GM18861 (cell line): Measurements from ENCODE around the gene VPS26C.
"Not testable (repeated sequence)": the region's sequence is repeated elsewhere in the genome, so short reads cannot be mapped to it uniquely, and the experiment has no call there.

Experiments used
- ATAC-seq: cut with Tn5 transposase; IDR thresholded peaks from one replicate; pipeline ENCODE4 v1.9.1; 2021; ENCODE audit not compliant: unreplicated experiment

The VPS26C gene

GRCh38 chr21:37267269-37268185 is at the start of gene VPS26C:
Gene VPS26C (minus strand): TSS chr21:37267334. CDS start chr21:37267294, 40 bp downstream.
- ATAC-seq: peak; percentile 89

GRCh38 chr21:37316072-37316471 is 48.9 kb upstream of the VPS26C start:
- ATAC-seq: not testable (repeated sequence)

GRCh38 chr21:37300114-37300751 is 33.1 kb upstream of the VPS26C start:
- ATAC-seq: no peak

- ATAC-seq: no peak
Measured at GRCh38 chr21:37297364-37297763, 30.2 kb upstream of the VPS26C start.

GRCh38 chr21:37294679-37295078 is 27.5 kb upstream of the VPS26C start:
- no peak for ATAC-seq

- ATAC-seq: no peak
Measured at GRCh38 chr21:37292941-37293340, 25.8 kb upstream of the VPS26C start.

GRCh38 chr21:37292041-37292440 is 24.9 kb upstream of the VPS26C start:
- ATAC-seq: no peak

GRCh38 chr21:37283191-37283710 is 16.1 kb upstream of the VPS26C start:
- not testable (repeated sequence) for ATAC-seq

GRCh38 chr21:37282602-37283001 is 15.5 kb upstream of the VPS26C start:
- ATAC-seq: not testable (repeated sequence)

- no peak for ATAC-seq
Measured at GRCh38 chr21:37281993-37282392, 14.9 kb upstream of the VPS26C start.

- ATAC-seq: no peak
Measured at GRCh38 chr21:37281579-37281978, 14.4 kb upstream of the VPS26C start.

GRCh38 chr21:37279271-37279670 is 12.1 kb upstream of the VPS26C start:
- not testable (repeated sequence) for ATAC-seq

- ATAC-seq: no peak
Measured at GRCh38 chr21:37278199-37278598, 11.1 kb upstream of the VPS26C start.

GRCh38 chr21:37276377-37276776 is 9.2 kb upstream of the VPS26C start:
- ATAC-seq: no peak

- no peak for ATAC-seq
Measured at GRCh38 chr21:37273911-37274690, 7.0 kb upstream of the VPS26C start.

- ATAC-seq: no peak
Measured at GRCh38 chr21:37273440-37273839, 6.3 kb upstream of the VPS26C start.

- ATAC-seq: no peak
Measured at GRCh38 chr21:37272897-37273296, 5.8 kb upstream of the VPS26C start.

GRCh38 chr21:37270576-37271365 is 3.6 kb upstream of the VPS26C start:
- no peak for ATAC-seq

- no peak for ATAC-seq
Measured at GRCh38 chr21:37269481-37269880, 2.3 kb upstream of the VPS26C start.

- ATAC-seq: no peak
Measured at GRCh38 chr21:37268186-37268503, 1.0 kb upstream of the VPS26C start.
